ENCODE results near the gene MS4A18. TPM values are rescaled to one million over a fixed set of nuclear protein-coding genes. Genes with fewer than 3 reads are reported as not detected.

MS4A18 gene
- total RNA-seq = not detected in 2 replicates

GRCh38 chr11:60724420-60724819, at the start of gene MS4A18:
Gene MS4A18 (plus strand): TSS chr11:60724720.

GRCh38 chr11:60699284-60699691, 25.2 kb upstream of the MS4A18 start, which contains the start of gene MS4A8:
Gene MS4A8 (plus strand): TSS chr11:60699612. CDS start chr11:60700861, 1,249 bp downstream.

GRCh38 chr11:60756307-60757032, 31.9 kb downstream of the MS4A18 start, which contains the start of gene MS4A15:
Gene MS4A15 (plus strand): TSS chr11:60756867. CDS start chr11:60763734, 6,867 bp downstream.

GRCh38 chr11:60785136-60785535, 60.6 kb downstream of the MS4A18 start, which contains the start of gene MS4A10:
Gene MS4A10 (plus strand): TSS chr11:60785333. CDS start chr11:60790336, 5,003 bp downstream.

Other genes with a start within 250 kb of the MS4A18 start
- gene MS4A12, start 231.9 kb upstream of the MS4A18 start, total RNA-seq = not detected in 2 replicates
- gene MS4A13, start 209.3 kb upstream of the MS4A18 start, total RNA-seq = not detected in 2 replicates
- gene MS4A8, start 25.1 kb upstream of the MS4A18 start, total RNA-seq = not detected in 2 replicates
- gene MS4A15, start 32.1 kb downstream of the MS4A18 start, total RNA-seq = not detected in 2 replicates
- not detected in 2 replicates for gene MS4A10, start 60.6 kb downstream of the MS4A18 start, total RNA-seq
- gene CCDC86, start 117.4 kb downstream of the MS4A18 start, total RNA-seq = 9.9 and 24.3 TPM in 2 replicates
- 0.19 and 2.3 TPM in 2 replicates for gene PTGDR2, start 131.2 kb downstream of the MS4A18 start, total RNA-seq
- 2.1 and 4.2 TPM in 2 replicates for gene ZP1, start 142.8 kb downstream of the MS4A18 start, total RNA-seq
- gene PRPF19, start 181.9 kb downstream of the MS4A18 start, total RNA-seq = 31.9 and 54.1 TPM in 2 replicates
- gene TMEM109, start 189.4 kb downstream of the MS4A18 start, total RNA-seq = 21.4 and 34.1 TPM in 2 replicates
- gene TMEM132A, start 199.7 kb downstream of the MS4A18 start, total RNA-seq = 9.0 and 34.4 TPM in 2 replicates
- gene SLC15A3, start 227.5 kb downstream of the MS4A18 start, total RNA-seq = 4.0 and 18.0 TPM in 2 replicates
- gene CD6, start 247.0 kb downstream of the MS4A18 start, total RNA-seq = not detected in 2 replicates

All from regular cardiac myocyte (primary cell).